Keratinocyte (primary cell): ENCODE data around the gene ANKRD2. TPM values are rescaled to one million over a fixed set of nuclear protein-coding genes. Genes with fewer than 3 reads are reported as not detected.

Experiments used
- DNase-seq: peaks from one replicate; pipeline ENCODE4 v3.0.0-alpha.2; 2011; ENCODE audit warnings: low read depth, missing footprints, low spot score
- FAIRE-seq: peaks from 2 replicates; lab custom pipeline; 2011; peaks lifted over from hg19 to GRCh38; lab: Jason Lieb, UNC
- H2AFZ ChIP-seq: 2 replicates; pipeline ENCODE4 v1.6.0; 2012; ENCODE audit warnings: low read length, control low read depth, inconsistent platforms; ENCODE audit not compliant: control insufficient read depth
- H3K27ac ChIP-seq: 2 replicates; pipeline ENCODE4 v1.5.1; 2011; ENCODE audit warnings: low read length; ENCODE audit not compliant: control insufficient read depth, insufficient read depth
- H3K27me3 ChIP-seq: 3 replicates; pipeline ENCODE4 v1.6.0; 2011; ENCODE audit warnings: low read length; ENCODE audit not compliant: control insufficient read depth, insufficient read depth; ENCODE audit errors: extremely low read depth
- H3K36me3 ChIP-seq, 2 experiments: 2 replicates in 1 of 2; 3 replicates in 1 of 2; pipeline ENCODE4 v1.5.1; 2011; ENCODE audit warnings: low read length in 2 of 2, mild to moderate bottlenecking in 1 of 2; ENCODE audit not compliant: control insufficient read depth in 2 of 2, insufficient read depth in 2 of 2; ENCODE audit errors: extremely low read depth in 1 of 2
- H3K4me1 ChIP-seq: 3 replicates; pipeline ENCODE4 v1.5.1; 2011; ENCODE audit warnings: low read length; ENCODE audit not compliant: control insufficient read depth, insufficient read depth; ENCODE audit errors: extremely low read depth
- H3K4me2 ChIP-seq: 3 replicates; pipeline ENCODE4 v1.6.0; 2011; ENCODE audit warnings: low read depth, low read length; ENCODE audit not compliant: control insufficient read depth, insufficient read depth; ENCODE audit errors: extremely low read depth
- H3K4me3 ChIP-seq, 3 experiments: fragments of 200-600 bp in 1 of 3; sonication (generic) in 1 of 3; 2 replicates in 2 of 3; 3 replicates in 1 of 3; pipeline ENCODE4 v1.5.1; 2011 to 2016; ENCODE audit warnings: low read length in 3 of 3, mild to moderate bottlenecking in 3 of 3, control low read depth in 2 of 3, inconsistent platforms in 1 of 3, low read depth in 1 of 3, mixed read lengths in 1 of 3, mixed run types in 1 of 3, moderate library complexity in 1 of 3; ENCODE audit not compliant: control insufficient read depth in 2 of 3, insufficient read depth in 2 of 3; ENCODE audit errors: extremely low read depth in 1 of 3
- H3K79me2 ChIP-seq: 2 replicates; pipeline ENCODE4 v1.6.0; 2012; ENCODE audit warnings: low read length; ENCODE audit not compliant: control insufficient read depth, insufficient read depth
- H3K9ac ChIP-seq: 3 replicates; pipeline ENCODE4 v1.6.0; 2011; ENCODE audit warnings: low read length; ENCODE audit not compliant: control insufficient read depth, insufficient read depth; ENCODE audit errors: extremely low read depth
- H3K9me1 ChIP-seq: 3 replicates; pipeline ENCODE4 v1.6.0; 2011; ENCODE audit warnings: low read length; ENCODE audit not compliant: control insufficient read depth, insufficient read depth; ENCODE audit errors: extremely low read depth
- H3K9me3 ChIP-seq: 2 replicates; pipeline ENCODE4 v1.5.1; 2012; ENCODE audit warnings: low read depth, low read length; ENCODE audit not compliant: control insufficient read depth
- H4K20me1 ChIP-seq: 3 replicates; pipeline ENCODE4 v1.6.0; 2011; ENCODE audit warnings: low read length; ENCODE audit not compliant: control insufficient read depth, insufficient read depth; ENCODE audit errors: extremely low read depth
- EZH2 ChIP-seq: IDR thresholded peaks from one replicate; pipeline ENCODE4 v1.6.1; 2012; ENCODE audit warnings: inconsistent platforms, mild to moderate bottlenecking, low read length, moderate library complexity
- dilution Hi-C: fragments of 300-500 bp; cut with MboI; formaldehyde crosslinking; loops from one replicate; pipeline ENCODE4 v1.7.0; 2020; ENCODE audit warnings: low sequenced_read_pairs; ENCODE audit not compliant: extremely low pct_ligation_motif_present
- polyA plus RNA-seq, 5 experiments: library from polyadenylated mRNA; depleted of rRNA in 3 of 5; stranded (reverse) in 3 of 5; stranded (forward) in 1 of 5; unstranded in 1 of 5; fragments of >200 nt; gene quantifications; 1 replicate in 1 of 5; 2 replicates in 3 of 5; 3 replicates in 1 of 5; pipeline versions ENCODE4 v1.2.1 to v1.2.3, GENCODE V29; 2011 to 2012; ENCODE audit warnings: missing spikeins in 2 of 5, low read depth in 1 of 5, low replicate concordance in 1 of 5
- TF ChIP-seq, protein P1 (sequence below), 3 experiments: IDR thresholded peaks in 1 of 3; conservative IDR thresholded peaks in 1 of 3; optimal IDR thresholded peaks in 1 of 3; 2 replicates in 2 of 3; 3 replicates in 1 of 3; pipeline versions ENCODE3 to v1.5.1; 2011; ENCODE audit warnings: low read length in 3 of 3, mild to moderate bottlenecking in 3 of 3, moderate library complexity in 2 of 3, control low read depth in 1 of 3, inconsistent platforms in 1 of 3; ENCODE audit not compliant: insufficient read depth in 2 of 3; ENCODE audit errors: extremely low read depth in 1 of 3

ANKRD2 gene
- polyA plus RNA-seq, 1 donor (not counting 4 experiments of a cell fraction or from before 2014, with no cell fraction given): 0.38 TPM

DNA sequence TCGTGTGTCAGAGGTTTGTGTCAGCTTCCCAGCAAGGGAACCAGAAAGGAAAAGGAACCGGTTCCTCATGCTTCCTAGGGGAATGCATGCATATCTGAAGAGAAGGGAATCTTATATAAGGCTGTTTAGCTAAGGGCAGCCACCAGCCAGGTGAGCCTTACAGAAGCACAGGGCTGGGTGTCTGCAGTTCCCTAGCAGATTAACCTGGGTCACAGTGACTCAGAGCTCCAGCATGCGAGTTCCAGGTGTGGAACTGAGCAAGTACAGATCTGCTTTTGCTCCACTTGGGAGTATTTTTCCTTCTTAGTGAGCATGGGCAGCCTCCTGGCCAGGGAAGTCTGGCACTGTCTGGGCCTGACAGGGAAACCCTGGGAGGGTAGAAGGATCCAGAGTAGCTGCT is 957 bp upstream of the ANKRD2 start:
- H3K36me3 ChIP-seq: peaks cover 5 to 13% of the 10 kb centered on the region in 2 experiments
- no peaks in the 10 kb centered on the region for H3K9me3 ChIP-seq
- peaks cover 63% of the 10 kb centered on the region for H3K4me1 ChIP-seq

DNA sequence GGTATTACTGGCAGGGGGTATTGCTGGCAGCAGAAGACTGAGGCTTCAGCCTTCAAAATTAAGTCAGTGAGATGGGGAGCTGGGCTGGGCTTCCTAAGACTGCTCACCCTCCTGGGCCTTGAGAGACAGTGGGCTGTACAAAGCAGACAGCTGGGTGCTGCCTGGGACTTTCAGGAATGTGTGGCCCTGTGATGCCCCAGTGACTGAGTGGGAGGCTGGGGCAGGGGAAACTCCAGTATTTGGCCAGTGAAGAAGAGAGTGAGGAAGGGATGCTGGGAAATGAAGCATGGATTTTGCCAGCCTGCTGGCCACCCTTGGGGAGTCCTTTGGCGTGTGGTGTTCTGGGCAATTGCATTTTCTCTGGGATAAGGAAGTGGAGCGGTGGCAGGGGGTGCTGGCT is 442 bp downstream of the ANKRD2 start:
- dilution Hi-C loops: no loop called here
- no peaks in the 10 kb centered on the region for H3K9me3 ChIP-seq
- H3K27me3 ChIP-seq: no peaks in the 10 kb centered on the region
- TF ChIP-seq EZH2: no peak
- TF ChIP-seq, protein P1, sequence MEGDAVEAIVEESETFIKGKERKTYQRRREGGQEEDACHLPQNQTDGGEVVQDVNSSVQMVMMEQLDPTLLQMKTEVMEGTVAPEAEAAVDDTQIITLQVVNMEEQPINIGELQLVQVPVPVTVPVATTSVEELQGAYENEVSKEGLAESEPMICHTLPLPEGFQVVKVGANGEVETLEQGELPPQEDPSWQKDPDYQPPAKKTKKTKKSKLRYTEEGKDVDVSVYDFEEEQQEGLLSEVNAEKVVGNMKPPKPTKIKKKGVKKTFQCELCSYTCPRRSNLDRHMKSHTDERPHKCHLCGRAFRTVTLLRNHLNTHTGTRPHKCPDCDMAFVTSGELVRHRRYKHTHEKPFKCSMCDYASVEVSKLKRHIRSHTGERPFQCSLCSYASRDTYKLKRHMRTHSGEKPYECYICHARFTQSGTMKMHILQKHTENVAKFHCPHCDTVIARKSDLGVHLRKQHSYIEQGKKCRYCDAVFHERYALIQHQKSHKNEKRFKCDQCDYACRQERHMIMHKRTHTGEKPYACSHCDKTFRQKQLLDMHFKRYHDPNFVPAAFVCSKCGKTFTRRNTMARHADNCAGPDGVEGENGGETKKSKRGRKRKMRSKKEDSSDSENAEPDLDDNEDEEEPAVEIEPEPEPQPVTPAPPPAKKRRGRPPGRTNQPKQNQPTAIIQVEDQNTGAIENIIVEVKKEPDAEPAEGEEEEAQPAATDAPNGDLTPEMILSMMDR (optimal IDR thresholded peaks at IDR 0.05 in 1 of 3, IDR thresholded peaks at IDR 0.05 in 1 of 3, conservative IDR thresholded peaks at IDR 0.05 in 1 of 3; ENCODE audit: extremely low read depth in 1 of 3, insufficient read depth in 2 of 3, low read length in 3 of 3): no peak
- peak overlapping the region; percentile 80 for H3K9ac ChIP-seq
- peak overlapping the region; percentile 92 for H3K27ac ChIP-seq
- H3K36me3 ChIP-seq: peaks cover 3 to 11% of the 10 kb centered on the region in 2 experiments
- peak overlapping the region; percentile 37 for H3K4me2 ChIP-seq
- no peak overlapping the region for H3K4me3 ChIP-seq
- H4K20me1 ChIP-seq: no peaks in the 10 kb centered on the region
- no peaks in the 10 kb centered on the region for H3K9me1 ChIP-seq
- H3K79me2 ChIP-seq: no peaks in the 10 kb centered on the region
- no peak for FAIRE-seq
- H3K4me1 ChIP-seq: peaks cover 60% of the 10 kb centered on the region
- DNase-seq: no peak
- no peak overlapping the region for H2AFZ ChIP-seq

More for the DNA sequence above, 957 bp upstream of the ANKRD2 start:
- no peak overlapping the region for H2AFZ ChIP-seq
- DNase-seq: peak; percentile 97
- H3K4me2 ChIP-seq: peak overlapping the region; percentile 92
- H3K9ac ChIP-seq: peak overlapping the region; percentile 80
- H3K9me1 ChIP-seq: no peaks in the 10 kb centered on the region
- peaks cover 2% of the 10 kb centered on the region for H4K20me1 ChIP-seq
- no peaks in the 10 kb centered on the region for H3K27me3 ChIP-seq
- dilution Hi-C loops: no loop called here
- H3K27ac ChIP-seq: peak overlapping the region; percentile 92
- TF ChIP-seq, protein P1 (optimal IDR thresholded peaks at IDR 0.05 in 1 of 3, IDR thresholded peaks at IDR 0.05 in 1 of 3, conservative IDR thresholded peaks at IDR 0.05 in 1 of 3; ENCODE audit: extremely low read depth in 1 of 3, insufficient read depth in 2 of 3, low read length in 3 of 3): no peak
- no peak for TF ChIP-seq EZH2
- peak overlapping the region in 2 of 3 experiments; percentile 30 to 37 for H3K4me3 ChIP-seq
- FAIRE-seq: peak; percentile 100
- H3K79me2 ChIP-seq: no peaks in the 10 kb centered on the region
